H9 (cell line): Measurements from ENCODE around the gene MISP3. TPM values are rescaled to one million over a fixed set of nuclear protein-coding genes. Genes with fewer than 3 reads are reported as not detected.

Experiments used
- DNase-seq: peaks from one replicate; pipeline ENCODE4 v3.0.0-alpha.2; 2017
- H2AFZ ChIP-seq: one replicate; pipeline ENCODE4 v1.6.1; 2013; ENCODE audit warnings: mild to moderate bottlenecking, low read length, control low read depth, moderate library complexity
- H2AK5ac ChIP-seq: 2 replicates; pipeline ENCODE4 v1.6.1; 2013; ENCODE audit warnings: low read length, control low read depth, mixed read lengths; ENCODE audit not compliant: insufficient read length
- H2BK120ac ChIP-seq: one replicate; pipeline ENCODE4 v1.6.1; 2013; ENCODE audit warnings: low read depth, mild to moderate bottlenecking, low read length, control low read depth, inconsistent platforms; ENCODE audit not compliant: poor library complexity, severe bottlenecking
- H2BK12ac ChIP-seq: 2 replicates; pipeline ENCODE4 v1.6.1; 2013; ENCODE audit warnings: low read length, control low read depth, mixed read lengths, low read depth; ENCODE audit not compliant: insufficient read length
- H2BK15ac ChIP-seq: 2 replicates; pipeline ENCODE4 v1.6.1; 2013; ENCODE audit warnings: low read depth, low read length, control low read depth
- H2BK20ac ChIP-seq: one replicate; pipeline ENCODE4 v1.6.1; 2013; ENCODE audit warnings: low read depth, mild to moderate bottlenecking, low read length, control low read depth, inconsistent platforms; ENCODE audit not compliant: poor library complexity, severe bottlenecking
- H2BK5ac ChIP-seq: 2 replicates; pipeline ENCODE4 v1.6.1; 2013; ENCODE audit warnings: low read length, control low read depth, mixed read lengths; ENCODE audit not compliant: insufficient read length
- H3K14ac ChIP-seq: 2 replicates; pipeline ENCODE4 v1.6.1; 2013; ENCODE audit warnings: low read length, control low read depth; ENCODE audit not compliant: insufficient read depth
- H3K18ac ChIP-seq: 2 replicates; pipeline ENCODE4 v1.6.1; 2013; ENCODE audit warnings: low read depth, mild to moderate bottlenecking, mixed read lengths, low read length, control low read depth; ENCODE audit not compliant: insufficient read length
- H3K23ac ChIP-seq: 2 replicates; pipeline ENCODE4 v1.6.1; 2013; ENCODE audit warnings: low read length, control low read depth, mixed read lengths, low read depth; ENCODE audit not compliant: insufficient read length
- H3K23me2 ChIP-seq: 2 replicates; pipeline ENCODE4 v1.6.1; 2013; ENCODE audit warnings: low read depth, mild to moderate bottlenecking, mixed read lengths, low read length, control low read depth; ENCODE audit not compliant: insufficient read length, poor library complexity, severe bottlenecking
- H3K27ac ChIP-seq: 2 replicates; pipeline ENCODE4 v1.5.1; 2013; ENCODE audit warnings: low read length, control low read depth, mixed read lengths, low read depth; ENCODE audit not compliant: insufficient read length
- H3K27me3 ChIP-seq: 2 replicates; pipeline ENCODE4 v1.6.1; 2013; ENCODE audit warnings: low read length, control low read depth, inconsistent platforms; ENCODE audit not compliant: insufficient read depth
- H3K4ac ChIP-seq: 2 replicates; pipeline ENCODE4 v1.6.1; 2013; ENCODE audit warnings: low read depth, mild to moderate bottlenecking, control low read depth, inconsistent platforms, low read length, moderate library complexity
- H3K4me1 ChIP-seq: 2 replicates; pipeline ENCODE4 v1.6.1; 2013; ENCODE audit warnings: low read length, control low read depth, inconsistent platforms; ENCODE audit not compliant: insufficient read depth
- H3K4me2 ChIP-seq: 2 replicates; pipeline ENCODE4 v1.6.1; 2013; ENCODE audit warnings: low read length, control low read depth, mixed read lengths; ENCODE audit not compliant: insufficient read length, insufficient read depth
- H3K56ac ChIP-seq: 2 replicates; pipeline ENCODE4 v1.6.1; 2013; ENCODE audit warnings: low read depth, mild to moderate bottlenecking, mixed read lengths, low read length, control low read depth; ENCODE audit not compliant: insufficient read length
- H3K79me1 ChIP-seq: 2 replicates; pipeline ENCODE4 v1.6.1; 2013; ENCODE audit warnings: low read depth, mild to moderate bottlenecking, moderate library complexity, low read length, control low read depth, inconsistent platforms; ENCODE audit not compliant: insufficient read depth, poor library complexity, severe bottlenecking
- H3K79me2 ChIP-seq: 2 replicates; pipeline ENCODE4 v1.6.1; 2013; ENCODE audit warnings: low read length, control low read depth, inconsistent platforms; ENCODE audit not compliant: insufficient read depth
- H3K9ac ChIP-seq: 2 replicates; pipeline ENCODE4 v1.6.1; 2013; ENCODE audit warnings: low read length, control low read depth, mixed read lengths; ENCODE audit not compliant: insufficient read length; ENCODE audit errors: extremely low read depth
- H3K9me3 ChIP-seq: one replicate; pipeline ENCODE4 v1.6.1; 2013; ENCODE audit warnings: low read depth, low read length, inconsistent platforms; ENCODE audit not compliant: control insufficient read depth
- H3T11ph ChIP-seq: one replicate; pipeline ENCODE4 v1.6.1; 2013; ENCODE audit warnings: mild to moderate bottlenecking, low read length, control low read depth, inconsistent platforms
- H4K20me1 ChIP-seq: one replicate; pipeline ENCODE4 v1.6.1; 2013; ENCODE audit not compliant: control insufficient read depth, insufficient read length, insufficient read depth
- H4K5ac ChIP-seq: 2 replicates; pipeline ENCODE4 v1.6.1; 2013; ENCODE audit warnings: low read depth, mild to moderate bottlenecking, mixed read lengths, low read length, control low read depth; ENCODE audit not compliant: insufficient read length
- H4K8ac ChIP-seq: replicated peaks from 2 replicates; pipeline ENCODE4 v1.6.1; 2013; ENCODE audit warnings: low read length, control low read depth, mixed read lengths, low read depth; ENCODE audit not compliant: insufficient read length
- H4K91ac ChIP-seq: 2 replicates; pipeline ENCODE4 v1.6.1; 2013; ENCODE audit warnings: low read depth, mild to moderate bottlenecking, moderate library complexity, mixed read lengths, low read length, control low read depth; ENCODE audit not compliant: insufficient read length
- H3K27ac Mint-ChIP-seq, 3 experiments: 2 replicates in 2 of 3; 3 replicates in 1 of 3; pipeline ENCODE4 v1.8.0; 2020 to 2021; ENCODE audit warnings: mixed read lengths in 3 of 3, mild to moderate bottlenecking in 1 of 3, moderate library complexity in 1 of 3
- H3K27me3 Mint-ChIP-seq: 2 replicates; pipeline ENCODE4 v1.8.0; 2021; ENCODE audit warnings: low read depth, mild to moderate bottlenecking, moderate library complexity, mixed read lengths
- H3K36me3 Mint-ChIP-seq, 3 experiments: 2 replicates in 2 of 3; 3 replicates in 1 of 3; pipeline ENCODE4 v1.8.0; 2020 to 2021; ENCODE audit warnings: low read depth in 3 of 3, mixed read lengths in 3 of 3; ENCODE audit not compliant: insufficient read depth in 1 of 3
- H3K4me1 Mint-ChIP-seq, 2 experiments: 2 replicates each; pipeline ENCODE4 v1.8.0; 2020; ENCODE audit warnings: mixed read lengths in 2 of 2
- H3K4me3 Mint-ChIP-seq, 2 experiments: 2 replicates in 1 of 2; 3 replicates in 1 of 2; pipeline ENCODE4 v1.8.0; 2020 to 2021; ENCODE audit warnings: mild to moderate bottlenecking in 2 of 2, mixed read lengths in 2 of 2, moderate library complexity in 1 of 2
- H3K9me3 Mint-ChIP-seq, 2 experiments: 2 replicates in 1 of 2; 3 replicates in 1 of 2; pipeline ENCODE4 v1.8.0; 2020; ENCODE audit warnings: mild to moderate bottlenecking in 2 of 2, mixed read lengths in 2 of 2, moderate library complexity in 1 of 2
- WGBS: extraction: QIAGEN DNeasy Blood & Tissue Kit; methylation state at CpG from one replicate; pipeline ENCODE4 v1.1.7; 2013; ENCODE audit warnings: missing lambda C conversion rate, low lambda C conversion rate, mixed read lengths; ENCODE audit not compliant: insufficient read length; ENCODE audit errors: extremely low coverage; 5-methylcytosine and 5-hydroxymethylcytosine counted together
- total RNA-seq: library from RNA; stranded (reverse); gene quantifications from 2 replicates; pipeline ENCODE4 v1.2.1, GENCODE V29; 2021
- TF ChIP-seq, protein P1 (sequence below): fragments of 200-600 bp; sonication (generic); conservative IDR thresholded peaks from 3 replicates; pipeline ENCODE4 v1.8.0; 2021; ENCODE audit warnings: antibody characterized with exemption, mild to moderate bottlenecking

Gene MISP3
- total RNA-seq, 1 experiment from 2014 or later, result 0.26 TPM

DNA sequence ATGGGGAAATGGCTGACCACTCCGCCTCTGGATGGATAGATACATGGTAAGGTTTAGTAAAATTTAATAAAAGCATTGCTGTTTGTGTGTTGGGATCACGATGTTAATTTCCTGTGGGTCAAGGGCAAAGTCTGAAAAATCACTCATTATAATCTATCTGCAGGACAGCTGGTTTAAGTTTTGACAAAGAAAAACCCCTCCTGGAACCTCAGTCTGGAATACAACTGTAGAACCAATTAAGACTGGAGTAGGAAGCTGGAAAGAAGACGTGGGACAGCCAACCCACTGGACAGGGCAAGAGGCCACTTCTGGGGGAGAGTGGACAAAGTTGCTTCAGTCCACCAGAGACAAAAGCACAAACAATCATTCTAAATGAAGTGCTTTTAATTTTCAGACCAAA is 46.6 kb downstream of the MISP3 start:
- DNase-seq, result no peak
- no peak overlapping the region for H3K9ac ChIP-seq

More for the DNA sequence above, 46.6 kb downstream of the MISP3 start:
- Histone ChIP-seq H4K8ac (no peak overlapping the region), H3T11ph (no peak overlapping the region), H2BK120ac (no peak overlapping the region), H3K14ac (no peak overlapping the region), H2BK5ac (no peak overlapping the region), H3K18ac (no peak overlapping the region), H3K79me2 (peaks cover 2% of the 10 kb centered on the region; the same call in 1 of the 2 replicates), H4K5ac (no peak overlapping the region), H4K91ac (no peak overlapping the region), H2AFZ (no peak overlapping the region), H3K27ac (no peak overlapping the region), H2AK5ac (no peak overlapping the region), H2BK15ac (no peak overlapping the region), H2BK20ac (no peak overlapping the region), H3K56ac (no peak overlapping the region), H4K20me1 (no peaks in the 10 kb centered on the region), H3K4me2 (peak overlapping the region; percentile 59), H3K9me3 (no peaks in the 10 kb centered on the region), H3K23me2 (peaks cover 16% of the 10 kb centered on the region), H2BK12ac (no peak overlapping the region), H3K79me1 (no peaks in the 10 kb centered on the region), H3K4me1 (peaks cover 2% of the 10 kb centered on the region; the same call in 1 of the 2 replicates), H3K4ac (no peak overlapping the region), H3K27me3 (no peaks in the 10 kb centered on the region; the same call in 1 of the 2 replicates), H3K23ac (no peak overlapping the region)
- WGBS, result no CpG with 5 or more reads among the region's 3 CpGs
- H3K27ac Mint-ChIP-seq, result peak overlapping the region; percentile 32 to 98 (median 95); a peak in 5 of 7 replicates
- peaks cover 12 to 32% (median 24%) of the 10 kb centered on the region in 3 experiments for H3K36me3 Mint-ChIP-seq
- no peaks in the 10 kb centered on the region for H3K9me3 Mint-ChIP-seq
- peak overlapping the region; percentile 79 to 93 for H3K4me3 Mint-ChIP-seq
- peaks cover 18 to 21% of the 10 kb centered on the region in 2 experiments for H3K4me1 Mint-ChIP-seq
- peaks cover 2% of the 10 kb centered on the region; the same call in 1 of the 2 replicates for H3K27me3 Mint-ChIP-seq
- TF ChIP-seq, protein P1, sequence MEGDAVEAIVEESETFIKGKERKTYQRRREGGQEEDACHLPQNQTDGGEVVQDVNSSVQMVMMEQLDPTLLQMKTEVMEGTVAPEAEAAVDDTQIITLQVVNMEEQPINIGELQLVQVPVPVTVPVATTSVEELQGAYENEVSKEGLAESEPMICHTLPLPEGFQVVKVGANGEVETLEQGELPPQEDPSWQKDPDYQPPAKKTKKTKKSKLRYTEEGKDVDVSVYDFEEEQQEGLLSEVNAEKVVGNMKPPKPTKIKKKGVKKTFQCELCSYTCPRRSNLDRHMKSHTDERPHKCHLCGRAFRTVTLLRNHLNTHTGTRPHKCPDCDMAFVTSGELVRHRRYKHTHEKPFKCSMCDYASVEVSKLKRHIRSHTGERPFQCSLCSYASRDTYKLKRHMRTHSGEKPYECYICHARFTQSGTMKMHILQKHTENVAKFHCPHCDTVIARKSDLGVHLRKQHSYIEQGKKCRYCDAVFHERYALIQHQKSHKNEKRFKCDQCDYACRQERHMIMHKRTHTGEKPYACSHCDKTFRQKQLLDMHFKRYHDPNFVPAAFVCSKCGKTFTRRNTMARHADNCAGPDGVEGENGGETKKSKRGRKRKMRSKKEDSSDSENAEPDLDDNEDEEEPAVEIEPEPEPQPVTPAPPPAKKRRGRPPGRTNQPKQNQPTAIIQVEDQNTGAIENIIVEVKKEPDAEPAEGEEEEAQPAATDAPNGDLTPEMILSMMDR, result no peak
